Tibial artery (tissue), 4 donors: ENCODE measurements around the gene PDSS2.

Experiments
- DNase-seq, 2 donors: peaks; one replicate each; pipeline ENCODE4 v3.0.0-alpha.2; 2019
- H3K27ac ChIP-seq, 2 donors: fragments of 200-600 bp; sonication (generic) in 1 of 2; 1 replicate in 1 of 2; 2 replicates in 1 of 2; pipeline ENCODE4 v1.5.1; 2018 to 2019; ENCODE audit warnings: mild to moderate bottlenecking in 1 of 2
- H3K27me3 ChIP-seq, 2 donors: fragments of 200-600 bp; sonication (generic) in 1 of 2; one replicate each; pipeline versions ENCODE4 v1.5.1 to v1.6.0; 2016 to 2019
- H3K36me3 ChIP-seq, 3 donors: fragments of 200-600 bp; sonication (generic) in 2 of 3; one replicate each; pipeline ENCODE4 v1.5.1; 2016 to 2019; ENCODE audit warnings: mild to moderate bottlenecking in 2 of 3
- H3K4me1 ChIP-seq, 4 donors: fragments of 200-600 bp; sonication (generic) in 2 of 4; 1 replicate in 3 of 4; 2 replicates in 1 of 4; pipeline ENCODE4 v1.5.1; 2016 to 2019
- H3K4me3 ChIP-seq, 2 donors: fragments of 200-600 bp; sonication (generic) in 1 of 2; 1 replicate in 1 of 2; 2 replicates in 1 of 2; pipeline ENCODE4 v1.5.1; 2018 to 2019; ENCODE audit warnings: mild to moderate bottlenecking in 2 of 2
- H3K9me3 ChIP-seq, 3 donors: fragments of 200-600 bp; sonication (generic) in 1 of 3; one replicate each; pipeline ENCODE4 v1.5.1; 2016 to 2019
- intact Hi-C: fragments of 100-400 bp; cut with DNase I; formaldehyde crosslinking; loops from one replicate; pipeline ENCODE4 v1.15.0; 2023; ENCODE audit warnings: low total_unique reads
- TF ChIP-seq, protein P1 (sequence below), 2 experiments: fragments of 200-600 bp in 1 of 2; fragments of 450-650 bp in 1 of 2; IDR thresholded peaks; one replicate each; pipeline ENCODE4 v1.5.1; 2017 to 2019; ENCODE audit warnings: antibody characterized with exemption in 2 of 2, mild to moderate bottlenecking in 1 of 2, moderate library complexity in 1 of 2

The PDSS2 gene

DNA sequence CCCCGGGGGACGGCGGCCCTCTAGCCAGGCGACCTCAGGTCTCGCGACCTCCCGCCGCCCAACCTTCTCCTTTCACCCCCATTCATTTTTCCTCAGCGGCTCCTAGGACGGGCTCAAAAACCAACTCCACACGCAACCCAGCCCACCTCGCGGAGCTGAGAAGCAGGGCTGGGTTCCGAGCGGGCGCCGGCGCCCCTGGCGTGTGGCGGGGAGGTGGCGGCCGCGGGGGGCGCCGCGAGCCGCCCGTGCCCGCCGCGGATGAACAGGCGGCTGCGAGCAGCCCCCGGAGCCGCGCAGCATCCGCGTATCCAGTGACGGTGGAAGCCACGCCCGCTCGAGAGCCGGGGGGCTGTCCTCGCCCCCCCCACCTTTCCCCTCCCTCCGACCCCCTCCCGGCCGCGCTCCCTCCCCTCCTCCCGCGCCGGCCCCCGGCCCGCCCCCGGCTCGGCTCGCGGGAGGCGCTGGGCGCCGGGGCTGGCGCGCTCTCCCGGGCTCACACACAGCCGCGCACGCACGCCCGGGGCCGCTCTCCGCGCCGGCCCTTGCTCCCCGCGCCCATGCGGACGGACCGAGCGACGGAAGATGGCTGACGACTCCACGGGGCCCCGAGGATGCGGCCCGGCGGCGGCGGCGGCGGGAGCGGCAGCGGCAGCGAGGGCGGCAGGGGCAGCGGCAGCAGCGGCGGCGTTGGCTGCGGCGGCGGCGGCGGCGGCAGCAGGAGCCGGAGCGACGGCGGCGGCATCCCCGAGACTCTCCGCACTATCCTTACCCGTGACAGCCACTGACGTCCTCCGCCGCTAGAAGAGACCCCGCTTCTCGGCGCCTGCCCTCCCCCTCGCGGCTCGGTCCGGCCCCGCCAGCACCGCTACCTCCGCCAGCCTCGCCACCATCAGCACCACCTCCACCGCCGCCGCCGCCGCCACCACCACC is 30.5 kb upstream of the PDSS2 start, which contains the start of gene SOBP:
SOBP (plus strand) TSS at position 482 of the 930 bp plus-strand sequence. CDS start 500 bp downstream, outside the sequence.
- TF ChIP-seq, protein P1, sequence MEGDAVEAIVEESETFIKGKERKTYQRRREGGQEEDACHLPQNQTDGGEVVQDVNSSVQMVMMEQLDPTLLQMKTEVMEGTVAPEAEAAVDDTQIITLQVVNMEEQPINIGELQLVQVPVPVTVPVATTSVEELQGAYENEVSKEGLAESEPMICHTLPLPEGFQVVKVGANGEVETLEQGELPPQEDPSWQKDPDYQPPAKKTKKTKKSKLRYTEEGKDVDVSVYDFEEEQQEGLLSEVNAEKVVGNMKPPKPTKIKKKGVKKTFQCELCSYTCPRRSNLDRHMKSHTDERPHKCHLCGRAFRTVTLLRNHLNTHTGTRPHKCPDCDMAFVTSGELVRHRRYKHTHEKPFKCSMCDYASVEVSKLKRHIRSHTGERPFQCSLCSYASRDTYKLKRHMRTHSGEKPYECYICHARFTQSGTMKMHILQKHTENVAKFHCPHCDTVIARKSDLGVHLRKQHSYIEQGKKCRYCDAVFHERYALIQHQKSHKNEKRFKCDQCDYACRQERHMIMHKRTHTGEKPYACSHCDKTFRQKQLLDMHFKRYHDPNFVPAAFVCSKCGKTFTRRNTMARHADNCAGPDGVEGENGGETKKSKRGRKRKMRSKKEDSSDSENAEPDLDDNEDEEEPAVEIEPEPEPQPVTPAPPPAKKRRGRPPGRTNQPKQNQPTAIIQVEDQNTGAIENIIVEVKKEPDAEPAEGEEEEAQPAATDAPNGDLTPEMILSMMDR (IDR thresholded peaks at IDR 0.05): peak; percentile 17 to 24
- Histone ChIP-seq H3K27ac (peak within 1 kb of the TSS; percentile 83 to 92), H3K9me3 (no peaks in the 10 kb centered on the region), H3K4me3 (peak within 1 kb of the TSS; percentile 76 to 89), H3K27me3 (no peaks in the 10 kb centered on the region), H3K4me1 (peaks cover 0 to 37% (median 22%) of the 10 kb centered on the region in 4 donors), H3K36me3 (no peaks in the 10 kb centered on the region)
- intact Hi-C loops: loop anchor here (5.0 kb wide), 2 partner anchors 52 to 72 kb away; no protein-coding TSS in a partner anchor
- peak; percentile 53 to 81 for DNase-seq

DNA sequence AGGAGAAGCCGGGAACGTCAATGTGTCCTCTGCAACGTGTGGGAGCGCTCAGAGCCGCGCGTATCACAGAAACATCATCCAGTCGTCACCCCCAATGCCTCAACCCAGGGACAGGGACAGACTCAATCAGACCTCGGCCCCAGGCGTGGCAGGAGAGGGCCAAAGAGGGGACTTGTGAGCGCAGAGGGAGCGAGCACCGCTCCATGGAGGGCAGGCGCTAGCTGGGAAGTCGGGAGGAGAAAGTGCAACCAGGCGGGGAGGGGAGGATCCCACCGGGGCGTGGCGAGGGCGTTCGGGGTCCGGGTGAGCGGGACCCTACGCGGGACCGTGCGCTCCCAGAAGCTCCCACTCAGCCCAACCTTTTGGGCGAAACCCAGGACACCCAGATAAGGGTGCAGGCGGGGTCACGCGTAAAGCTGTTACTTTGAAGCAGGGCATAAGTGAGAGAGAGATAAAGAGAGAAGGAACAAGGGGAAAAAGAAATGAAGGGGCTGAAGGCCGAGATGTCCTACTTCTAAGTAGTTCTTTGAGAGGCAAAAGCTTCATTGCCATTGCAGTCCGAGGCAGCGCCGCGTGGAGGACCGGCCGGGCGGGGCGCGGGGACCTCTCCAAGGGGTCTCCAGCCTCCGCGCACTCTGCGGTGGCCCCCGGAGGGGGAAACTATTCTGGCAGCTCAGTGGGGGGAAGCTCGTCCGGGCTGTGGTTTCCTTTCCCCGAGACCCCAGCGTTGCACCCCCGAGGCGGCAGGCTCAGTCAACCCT is 29.7 kb upstream of the PDSS2 start:
- H3K9me3 ChIP-seq: no peaks in the 10 kb centered on the region
- TF ChIP-seq, protein P1 (IDR thresholded peaks at IDR 0.05): no peak
- H3K36me3 ChIP-seq: no peaks in the 10 kb centered on the region
- H3K27me3 ChIP-seq: no peaks in the 10 kb centered on the region
- H3K4me3 ChIP-seq: peak overlapping the region; percentile 76 to 89
- peak overlapping the region; percentile 83 to 92 for H3K27ac ChIP-seq
- intact Hi-C loops: no loop called here
- H3K4me1 ChIP-seq: peaks cover 0 to 29% (median 15%) of the 10 kb centered on the region in 4 donors
- peak; percentile 49 to 71 for DNase-seq

DNA sequence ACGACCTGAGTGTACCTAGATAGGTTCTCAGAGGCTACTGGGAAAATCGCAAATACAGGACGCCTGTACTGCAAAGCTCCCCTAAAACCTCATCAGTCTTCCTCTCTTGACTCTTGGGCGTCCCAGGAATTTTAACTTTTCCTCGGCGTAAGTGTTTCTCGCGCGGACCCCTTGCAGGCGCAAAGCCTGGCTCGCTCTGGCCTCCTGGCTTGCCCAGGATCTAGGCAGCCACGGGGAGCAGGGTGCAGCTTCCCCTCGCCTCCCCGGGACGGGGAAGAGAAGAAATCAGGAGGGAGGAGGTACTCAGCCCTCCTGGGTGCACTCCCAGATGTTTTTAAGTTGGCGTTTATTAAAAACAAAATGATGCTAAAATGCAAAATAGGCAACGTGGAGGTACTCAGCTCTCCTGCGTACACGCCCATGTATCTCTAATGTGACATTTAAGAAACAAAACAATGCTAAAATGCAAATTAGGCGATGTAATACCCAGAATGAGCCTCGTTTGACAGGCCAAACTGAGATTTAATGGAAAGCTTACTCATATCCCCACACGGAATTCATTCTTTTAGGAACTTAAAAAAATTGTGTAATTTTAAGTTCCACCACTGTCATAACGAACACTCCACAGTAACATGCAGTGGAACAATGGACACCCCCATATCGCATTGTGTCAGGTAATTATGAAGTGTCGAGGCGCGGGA is 29.0 kb upstream of the PDSS2 start:
- TF ChIP-seq, protein P1 (IDR thresholded peaks at IDR 0.05): no peak
- Histone ChIP-seq H3K4me3 (peak overlapping the region; percentile 76 to 89), H3K27ac (peak overlapping the region; percentile 83 to 92), H3K4me1 (peaks cover 0 to 23% (median 12%) of the 10 kb centered on the region in 4 donors), H3K27me3 (no peaks in the 10 kb centered on the region), H3K9me3 (no peaks in the 10 kb centered on the region), H3K36me3 (no peaks in the 10 kb centered on the region)
- no peak for DNase-seq
- intact Hi-C loops: no loop called here

DNA sequence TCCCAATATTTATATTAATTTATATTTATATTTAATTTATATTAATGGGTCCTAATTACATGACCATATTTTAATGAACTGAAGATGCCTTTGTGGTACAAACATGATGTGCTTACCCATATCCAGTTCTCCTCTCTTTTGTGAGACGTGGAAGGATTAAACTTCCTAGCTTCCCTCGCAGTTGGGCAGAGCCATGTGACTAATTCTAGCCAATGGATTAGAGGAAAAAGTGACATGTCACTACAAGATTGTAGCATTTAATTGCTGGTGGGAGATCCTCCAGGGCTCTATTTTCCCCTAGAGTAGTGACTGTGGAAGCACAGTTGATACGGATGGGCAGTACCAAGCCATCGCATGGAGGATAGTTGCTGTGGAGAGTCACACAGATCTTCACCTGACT is 25.8 kb upstream of the PDSS2 start:
- intact Hi-C loops: no loop called here
- DNase-seq: no peak

More for the DNA sequence above, 25.8 kb upstream of the PDSS2 start:
- no peaks in the 10 kb centered on the region for H3K27me3 ChIP-seq
- H3K27ac ChIP-seq: no peak overlapping the region
- no peak overlapping the region for H3K4me3 ChIP-seq
- H3K36me3 ChIP-seq: no peaks in the 10 kb centered on the region
- TF ChIP-seq, protein P1 (IDR thresholded peaks at IDR 0.05): no peak
- peaks cover 0 to 16% (median 6%) of the 10 kb centered on the region in 4 donors for H3K4me1 ChIP-seq
- H3K9me3 ChIP-seq: no peaks in the 10 kb centered on the region
